ENCODE data around the gene TENM3. TPM values are rescaled to one million over a fixed set of nuclear protein-coding genes. Genes with fewer than 3 reads are reported as not detected.

TENM3 gene
- polyA plus RNA-seq, 1 of the 3 experiments (the other 2 are of a cell fraction) = 10.4 TPM

GRCh38 chr4:182495645-182496385 is 252.6 kb downstream of the TENM3 start (continued):
- TF ChIP-seq REST (IDR thresholded peaks at IDR 0.05; ENCODE audit: low read depth, low read length) (no peak), ELF1 (IDR thresholded peaks at IDR 0.05) (no peak)

GRCh38 chr4:182496408-182496807 is 253.2 kb downstream of the TENM3 start:
- CTCF ChIA-PET = no interaction called here
- Histone ChIP-seq H3F3A (replicated peaks; ENCODE audit: insufficient read depth) (peaks cover 4% of the 10 kb centered on the region), H4K20me1 (ENCODE audit: insufficient read depth) (no peaks in the 10 kb centered on the region)

More at GRCh38 chr4:182496408-182496807, 253.2 kb downstream of the TENM3 start:
- no peaks in the 10 kb centered on the region for H3K9me2 ChIP-seq
- H3K27ac ChIP-seq (ENCODE audit: low read depth in 2 of 2, low read length in 1 of 2) = no peak overlapping the region
- H3K4me2 ChIP-seq = no peak overlapping the region
- H3K9ac ChIP-seq = no peak overlapping the region
- no peaks in the 10 kb centered on the region for H3K27me3 ChIP-seq (ENCODE audit: insufficient read depth)
- no peaks in the 10 kb centered on the region for H3K36me3 ChIP-seq (replicated peaks in 1 of 2; ENCODE audit: control insufficient read depth in 1 of 2, insufficient read depth in 2 of 2, low read length in 1 of 2)
- H3K79me2 ChIP-seq (ENCODE audit: insufficient read depth) = no peaks in the 10 kb centered on the region
- TF ChIP-seq TCF12 (IDR thresholded peaks at IDR 0.05) = no peak
- no peak for TF ChIP-seq USF2 (IDR thresholded peaks at IDR 0.05; ENCODE audit: borderline replicate concordance, low read depth, low read length)
- no peak for TF ChIP-seq GABPA (IDR thresholded peaks at IDR 0.05; ENCODE audit: low read depth)
- no peak for TF ChIP-seq FOXJ3 (CRISPR knock-in tag; IDR thresholded peaks at IDR 0.05)
- TF ChIP-seq RFX5 (IDR thresholded peaks at IDR 0.05; ENCODE audit: low read length) = no peak
- no peak for TF ChIP-seq MEF2A (IDR thresholded peaks at IDR 0.05; ENCODE audit: borderline replicate concordance, low read depth)
- no peak for TF ChIP-seq FOSL2 (IDR thresholded peaks at IDR 0.05; ENCODE audit: borderline replicate concordance, low read depth)
- no peak for TF ChIP-seq ELF1 (IDR thresholded peaks at IDR 0.05)
- no peak for TF ChIP-seq RCOR1 (IDR thresholded peaks at IDR 0.05; ENCODE audit: low read length)
- no peak for TF ChIP-seq SMC3 (IDR thresholded peaks at IDR 0.05; ENCODE audit: low read depth, low read length)
- TF ChIP-seq TEAD4 (IDR thresholded peaks at IDR 0.05; ENCODE audit: borderline replicate concordance, insufficient read depth) = no peak
- TF ChIP-seq MXI1 (IDR thresholded peaks at IDR 0.05; ENCODE audit: low read depth, low read length) = no peak
- no peak for TF ChIP-seq YY1 (IDR thresholded peaks at IDR 0.05; ENCODE audit: low read depth)
- TF ChIP-seq REST (IDR thresholded peaks at IDR 0.05; ENCODE audit: low read depth, low read length) = no peak
- TF ChIP-seq JUND (IDR thresholded peaks at IDR 0.05) = no peak
- no peak for TF ChIP-seq RXRA (IDR thresholded peaks at IDR 0.05; ENCODE audit: borderline replicate concordance, low read depth)
- TF ChIP-seq ZBTB33 (IDR thresholded peaks at IDR 0.05; ENCODE audit: borderline replicate concordance, low read depth) = no peak
- DNase-seq = no peak
- H2AFZ ChIP-seq (ENCODE audit: low read depth) = no peak overlapping the region
- H3K4me3 ChIP-seq (ENCODE audit: low read depth in 2 of 2, low read length in 1 of 2) = no peak overlapping the region
- 83% methylated on average over 4 of the region's 4 CpGs for WGBS (ENCODE audit: low lambda C conversion rate)
- POLR2A ChIA-PET = no interaction called here
- no peaks in the 10 kb centered on the region for H3K9me3 ChIP-seq
- H3K4me1 ChIP-seq (ENCODE audit: control insufficient read depth in 1 of 2, insufficient read depth in 2 of 2, low read depth in 1 of 2, low read length in 1 of 2) = peaks cover 0 to 6% of the 10 kb centered on the region in 2 experiments; a peak in 2 of 4 replicates
